T-cell (primary cell): ENCODE measurements around the gene HPDL. TPM values are rescaled to one million over a fixed set of nuclear protein-coding genes. Genes with fewer than 3 reads are reported as not detected.
A peak's percentile ranks its signal among the peaks of the same experiment; 100 is the strongest.

Source experiments
- ATAC-seq, 4 experiments: fragments of 200-7000 bp in 3 of 4; fragments of 150-1000 bp in 1 of 4; cut with Tn5 transposase; replicated peaks in 1 of 4; 1 replicate in 3 of 4; 2 replicates in 1 of 4; pipeline ENCODE4 v1.10.0; 2021; ENCODE audit warnings: moderate library complexity in 3 of 4, mild to moderate bottlenecking in 2 of 4, moderate number of reproducible peaks in 1 of 4
- CTCF ChIA-PET, 2 donors: fragments of 300-600 bp; sonication (Branson Sonifier 250); formaldehyde crosslinking; loops; one replicate each; lab custom pipeline; 2022; ENCODE audit warnings: antibody characterized with exemption in 2 of 2; lab: Charles Lee
- POLR2A ChIA-PET, 2 donors: fragments of 300-600 bp; sonication (Branson Sonifier 250); formaldehyde crosslinking; loops; one replicate each; lab custom pipeline; 2022; ENCODE audit warnings: antibody characterized with exemption in 2 of 2; lab: Charles Lee
- DNase-seq, 35 experiments: peaks; one replicate each; pipeline versions ENCODE4 v3.0.0 to v3.0.0-alpha.2; 2013 to 2023
- H3K27ac ChIP-seq: one replicate; pipeline ENCODE4 v1.5.1; 2013; ENCODE audit warnings: low read length
- H3K27me3 ChIP-seq, 2 experiments: replicated peaks in 1 of 2; 1 replicate in 1 of 2; 2 replicates in 1 of 2; pipeline versions ENCODE4 v1.6.1 to v1.7.0; 2013; ENCODE audit warnings: low read length in 1 of 2, mixed read lengths in 1 of 2; ENCODE audit not compliant: control insufficient read depth in 2 of 2, insufficient read depth in 2 of 2; ENCODE audit errors: extremely low read depth in 1 of 2
- H3K36me3 ChIP-seq, 2 donors: 1 replicate in 1 of 2; 2 replicates in 1 of 2; pipeline versions ENCODE4 v1.6.1 to v1.7.0; 2013; ENCODE audit warnings: low read length in 1 of 2; ENCODE audit not compliant: control insufficient read depth in 2 of 2, insufficient read depth in 1 of 2; ENCODE audit errors: extremely low read depth in 1 of 2
- H3K4me1 ChIP-seq, 2 experiments: 1 replicate in 1 of 2; 2 replicates in 1 of 2; pipeline versions ENCODE4 v1.6.1 to v1.7.0; 2013; ENCODE audit warnings: low read length in 2 of 2, mixed read lengths in 1 of 2; ENCODE audit not compliant: insufficient read depth in 2 of 2, control insufficient read depth in 1 of 2; ENCODE audit errors: extremely low read depth in 1 of 2
- H3K4me3 ChIP-seq, 2 donors: 1 replicate in 1 of 2; 2 replicates in 1 of 2; pipeline versions ENCODE4 v1.5.1 to v1.7.0; 2013; ENCODE audit warnings: mild to moderate bottlenecking in 2 of 2, low read length in 1 of 2, moderate library complexity in 1 of 2; ENCODE audit not compliant: control insufficient read depth in 1 of 2; ENCODE audit errors: extremely low read depth in 1 of 2
- H3K9me3 ChIP-seq: 2 replicates; pipeline ENCODE4 v1.7.0; 2013
- H3K27ac Mint-ChIP-seq, 2 donors: one replicate each; pipeline ENCODE4 v1.8.0; 2020 to 2021; ENCODE audit warnings: mild to moderate bottlenecking in 2 of 2, mixed read lengths in 2 of 2
- H3K27me3 Mint-ChIP-seq, 2 donors: one replicate each; pipeline ENCODE4 v1.8.0; 2021 to 2022; ENCODE audit warnings: mixed read lengths in 2 of 2
- H3K36me3 Mint-ChIP-seq: one replicate; pipeline ENCODE4 v1.8.0; 2021; ENCODE audit warnings: mixed read lengths
- H3K4me1 Mint-ChIP-seq, 3 donors: one replicate each; pipeline ENCODE4 v1.8.0; 2020 to 2022; ENCODE audit warnings: mixed read lengths in 3 of 3, mild to moderate bottlenecking in 1 of 3
- H3K4me3 Mint-ChIP-seq, 3 donors: one replicate each; pipeline ENCODE4 v1.8.0; 2020 to 2022; ENCODE audit warnings: mild to moderate bottlenecking in 3 of 3, mixed read lengths in 3 of 3, moderate library complexity in 3 of 3
- H3K9me3 Mint-ChIP-seq, 3 donors: one replicate each; pipeline ENCODE4 v1.8.0; 2020 to 2022; ENCODE audit warnings: mixed read lengths in 3 of 3
- WGBS: methylation state at CpG from one replicate; pipeline ENCODE4 v1.1.5; 2013; ENCODE audit warnings: missing lambda C conversion rate; ENCODE audit not compliant: insufficient coverage; 5-methylcytosine and 5-hydroxymethylcytosine counted together
- total RNA-seq, 35 experiments: library from RNA in 6 of 35; stranded (reverse) in 6 of 35; fragments of 120-200 nt in 1 of 35; gene quantifications; one replicate each; pipeline versions ENCODE4 v1.2.1 to v1.2.4 and lab custom pipeline; 2013 to 2026

The HPDL gene
- total RNA-seq, 5 donors from 2014 or later (not counting 1 experiment from before 2014, with no cell fraction given) = 0.21 to 2.0 (median 1.4) TPM

DNA sequence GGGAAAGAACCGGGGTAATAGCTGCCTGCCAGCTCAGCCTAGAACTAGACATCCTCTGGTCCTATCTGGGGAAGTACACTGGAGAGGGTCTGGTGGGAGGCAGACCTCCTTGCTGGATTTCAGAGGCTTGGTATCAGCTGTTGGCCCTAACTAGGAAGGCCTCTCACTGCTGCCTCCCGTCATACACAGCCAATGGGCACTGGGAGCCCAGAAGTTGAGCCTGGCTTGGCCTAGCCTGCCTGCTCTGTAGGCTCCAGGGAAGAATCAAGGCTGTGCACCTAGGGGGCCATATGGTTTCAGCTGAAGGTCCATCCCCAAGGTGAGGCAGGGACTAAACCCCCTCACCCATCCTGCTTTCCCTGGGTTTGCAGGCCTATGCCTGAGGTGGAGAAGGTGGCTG is 17.8 kb downstream of the HPDL start:
- Histone ChIP-seq H3K9me3 (no peaks in the 10 kb centered on the region), H3K27ac (no peak overlapping the region), H3K36me3 (peaks cover 0 to 50% of the 10 kb centered on the region in 2 donors), H3K4me3 (no peak overlapping the region), H3K27me3 (no peaks in the 10 kb centered on the region), H3K4me1 (peaks cover 7 to 28% of the 10 kb centered on the region in 2 experiments)
- ChIA-PET CTCF (no interaction called here), POLR2A (interaction anchor here in 1 of 2 donors (0.6 kb wide), 1 partner anchor 23 kb away, joined by 3 read pairs; no protein-coding TSS in a partner anchor)
- WGBS = 93% methylated on average over 1 of the region's 2 CpGs
- peaks cover 30 to 33% (median 31%) of the 10 kb centered on the region in 3 donors for H3K4me1 Mint-ChIP-seq
- no peak overlapping the region for H3K27ac Mint-ChIP-seq
- H3K27me3 Mint-ChIP-seq = no peaks in the 10 kb centered on the region
- H3K9me3 Mint-ChIP-seq = no peaks in the 10 kb centered on the region
- DNase-seq (no peak), ATAC-seq (no peak)
- no peak overlapping the region for H3K4me3 Mint-ChIP-seq
- H3K36me3 Mint-ChIP-seq = peaks cover 36% of the 10 kb centered on the region

DNA sequence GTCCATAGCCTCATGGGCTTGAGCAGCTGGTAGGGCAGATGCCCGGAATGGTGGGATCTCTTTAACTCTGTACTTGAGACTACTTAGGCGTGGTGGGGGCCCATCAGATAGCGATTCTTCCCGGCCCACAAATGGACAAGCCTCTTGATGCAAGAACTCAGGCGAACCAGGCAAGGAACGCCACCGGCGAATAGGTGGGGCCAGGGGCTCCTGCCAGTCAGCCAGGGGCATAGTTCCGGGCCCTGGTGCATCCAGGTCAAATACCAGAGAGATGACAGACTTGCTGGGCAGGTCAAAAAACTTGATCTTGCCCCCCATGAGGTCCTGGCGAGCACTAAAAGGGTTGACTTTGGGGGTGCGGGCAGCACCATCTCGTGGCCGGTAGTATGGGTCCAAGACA is 18.3 kb downstream of the HPDL start:
- POLR2A ChIA-PET = interaction anchor here in 1 of 2 donors (0.7 kb wide), 1 partner anchor 14 kb away, joined by 3 read pairs; no protein-coding TSS in a partner anchor
- H3K27ac Mint-ChIP-seq = no peak overlapping the region
- peaks cover 0 to 50% of the 10 kb centered on the region in 2 donors for H3K36me3 ChIP-seq
- H3K27ac ChIP-seq = no peak overlapping the region
- no peaks in the 10 kb centered on the region for H3K27me3 Mint-ChIP-seq
- H3K9me3 Mint-ChIP-seq = no peaks in the 10 kb centered on the region
- no peak overlapping the region for H3K4me3 Mint-ChIP-seq
- ATAC-seq (no peak), DNase-seq (no peak)
- H3K4me3 ChIP-seq = no peak overlapping the region
- H3K27me3 ChIP-seq = no peaks in the 10 kb centered on the region
- CTCF ChIA-PET = no interaction called here
- H3K4me1 ChIP-seq = peaks cover 7 to 28% of the 10 kb centered on the region in 2 experiments
- no peaks in the 10 kb centered on the region for H3K9me3 ChIP-seq
- WGBS = 97% methylated on average over 13 of the region's 13 CpGs
- H3K36me3 Mint-ChIP-seq = peaks cover 36% of the 10 kb centered on the region
- peaks cover 27 to 30% (median 27%) of the 10 kb centered on the region in 3 donors for H3K4me1 Mint-ChIP-seq

DNA sequence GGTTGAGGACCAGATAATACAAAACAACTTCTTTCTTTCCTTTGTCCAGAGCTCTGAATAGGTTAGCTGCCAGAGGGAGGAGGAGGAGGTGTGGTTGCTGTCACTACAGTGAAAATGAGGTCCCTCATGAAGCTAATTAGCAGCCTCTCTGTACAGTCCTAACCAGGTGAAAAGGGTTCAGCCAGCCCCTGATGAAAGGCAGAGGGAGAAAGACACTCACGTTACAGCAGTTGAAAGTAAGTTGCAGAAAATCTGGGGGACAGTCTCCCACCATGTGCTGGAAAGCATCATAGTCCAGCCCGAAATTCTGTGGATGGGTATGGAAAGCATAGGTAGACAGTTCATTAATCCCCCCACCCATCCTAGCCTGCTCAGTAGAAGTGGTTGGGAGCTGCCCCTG is 19.8 kb downstream of the HPDL start:
- ATAC-seq (peak in 1 of 4 experiments; percentile 19), DNase-seq (no peak)
- Mint-ChIP-seq H3K4me3 (no peak overlapping the region), H3K4me1 (peaks cover 13 to 17% (median 15%) of the 10 kb centered on the region in 3 donors), H3K27me3 (no peaks in the 10 kb centered on the region), H3K27ac (peak overlapping the region in 1 of 2 donors; percentile 16), H3K36me3 (peaks cover 33% of the 10 kb centered on the region), H3K9me3 (no peaks in the 10 kb centered on the region)
- peaks cover 0 to 17% of the 10 kb centered on the region in 2 experiments for H3K4me1 ChIP-seq
- CTCF ChIA-PET = no interaction called here
- no CpG with 5 or more reads among the region's 2 CpGs for WGBS
- no peaks in the 10 kb centered on the region for H3K27me3 ChIP-seq
- peaks cover 0 to 48% of the 10 kb centered on the region in 2 donors for H3K36me3 ChIP-seq
- H3K27ac ChIP-seq = no peak overlapping the region
- POLR2A ChIA-PET = interaction anchor here in 1 of 2 donors (0.6 kb wide), 1 partner anchor 348 kb away, joined by 3 read pairs; no protein-coding TSS in a partner anchor
- no peak overlapping the region for H3K4me3 ChIP-seq
- no peaks in the 10 kb centered on the region for H3K9me3 ChIP-seq

DNA sequence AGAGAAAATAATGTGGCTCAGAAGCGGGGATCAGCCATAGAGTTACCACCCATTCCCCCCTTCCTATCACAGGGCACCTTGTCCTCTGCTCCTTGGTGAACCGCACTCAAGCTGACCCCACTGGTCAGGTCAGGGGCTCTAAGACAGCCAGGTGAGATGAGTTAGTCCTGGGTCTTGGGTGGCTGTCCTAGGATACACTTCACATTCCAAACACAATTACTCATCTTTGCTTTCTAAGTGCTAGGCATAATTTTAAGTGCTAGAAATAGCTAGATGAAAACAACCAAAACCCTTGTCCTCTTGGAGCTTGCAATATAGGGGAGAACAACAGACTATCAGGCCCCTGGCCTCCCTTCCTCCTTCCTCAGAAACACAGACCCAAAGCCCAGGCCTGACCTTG is 21.3 kb downstream of the HPDL start:
- Histone ChIP-seq H3K27me3 (no peaks in the 10 kb centered on the region), H3K4me3 (no peak overlapping the region), H3K4me1 (peaks cover 0 to 1% of the 10 kb centered on the region in 2 experiments), H3K27ac (no peak overlapping the region), H3K9me3 (no peaks in the 10 kb centered on the region), H3K36me3 (peaks cover 0 to 37% of the 10 kb centered on the region in 2 donors)
- no peak overlapping the region for H3K27ac Mint-ChIP-seq
- H3K36me3 Mint-ChIP-seq = peaks cover 19% of the 10 kb centered on the region
- CTCF ChIA-PET = interaction anchor here (0.6 to 1.2 kb wide), 3 partner anchors 98 to 908 kb away, joined by 3 to 8 read pairs (median 4); no protein-coding TSS in a partner anchor
- no peaks in the 10 kb centered on the region for H3K27me3 Mint-ChIP-seq
- no peaks in the 10 kb centered on the region for H3K9me3 Mint-ChIP-seq
- no CpG with 5 or more reads among the region's 2 CpGs for WGBS
- H3K4me3 Mint-ChIP-seq = no peak overlapping the region
- POLR2A ChIA-PET = interaction anchor here (0.5 to 0.6 kb wide), 3 partner anchors 45 to 297 kb away, joined by 3 to 5 read pairs (median 3); no protein-coding TSS in a partner anchor
- no peak for ATAC-seq
- DNase-seq = no peak
- peaks cover 0 to 1% (median 0%) of the 10 kb centered on the region in 3 donors for H3K4me1 Mint-ChIP-seq

DNA sequence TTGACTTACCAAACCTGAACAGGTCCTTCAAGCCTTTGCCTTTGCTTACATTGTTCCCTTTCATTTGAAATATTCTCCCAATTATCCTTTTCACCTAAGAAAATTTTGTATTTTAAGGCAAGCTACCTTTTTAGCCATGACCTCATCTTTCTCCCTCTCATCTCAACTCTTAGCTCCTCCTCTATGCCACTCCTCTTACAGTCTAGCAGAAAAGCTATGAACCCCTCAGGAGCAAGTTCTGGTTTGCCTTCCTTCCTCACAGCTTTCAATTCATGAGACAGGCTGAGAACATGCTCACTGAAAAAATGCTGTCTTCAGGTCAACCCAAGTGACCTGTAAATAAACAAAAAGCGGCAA is 21.9 kb downstream of the HPDL start:
- no peak overlapping the region for H3K4me3 Mint-ChIP-seq
- WGBS = 100% methylated on average over 1 of the region's 1 CpG
- Histone ChIP-seq H3K27me3 (no peaks in the 10 kb centered on the region), H3K9me3 (no peaks in the 10 kb centered on the region), H3K36me3 (peaks cover 0 to 31% of the 10 kb centered on the region in 2 donors), H3K4me3 (no peak overlapping the region), H3K27ac (no peak overlapping the region), H3K4me1 (no peaks in the 10 kb centered on the region)
- ChIA-PET POLR2A (interaction anchor here in 1 of 2 donors (0.5 to 0.6 kb wide), 2 partner anchors 296 to 298 kb away, joined by 3 read pairs; no protein-coding TSS in a partner anchor), CTCF (interaction anchor here in 1 of 2 donors (1.1 kb wide), 1 partner anchor 97 kb away, joined by 3 read pairs; no protein-coding TSS in a partner anchor)
- H3K27me3 Mint-ChIP-seq = no peaks in the 10 kb centered on the region
- peaks cover 16% of the 10 kb centered on the region for H3K36me3 Mint-ChIP-seq
- ATAC-seq (no peak), DNase-seq (no peak)
- peak overlapping the region in 1 of 2 donors; percentile 54 for H3K27ac Mint-ChIP-seq
- H3K9me3 Mint-ChIP-seq = no peaks in the 10 kb centered on the region
- H3K4me1 Mint-ChIP-seq = no peaks in the 10 kb centered on the region

DNA sequence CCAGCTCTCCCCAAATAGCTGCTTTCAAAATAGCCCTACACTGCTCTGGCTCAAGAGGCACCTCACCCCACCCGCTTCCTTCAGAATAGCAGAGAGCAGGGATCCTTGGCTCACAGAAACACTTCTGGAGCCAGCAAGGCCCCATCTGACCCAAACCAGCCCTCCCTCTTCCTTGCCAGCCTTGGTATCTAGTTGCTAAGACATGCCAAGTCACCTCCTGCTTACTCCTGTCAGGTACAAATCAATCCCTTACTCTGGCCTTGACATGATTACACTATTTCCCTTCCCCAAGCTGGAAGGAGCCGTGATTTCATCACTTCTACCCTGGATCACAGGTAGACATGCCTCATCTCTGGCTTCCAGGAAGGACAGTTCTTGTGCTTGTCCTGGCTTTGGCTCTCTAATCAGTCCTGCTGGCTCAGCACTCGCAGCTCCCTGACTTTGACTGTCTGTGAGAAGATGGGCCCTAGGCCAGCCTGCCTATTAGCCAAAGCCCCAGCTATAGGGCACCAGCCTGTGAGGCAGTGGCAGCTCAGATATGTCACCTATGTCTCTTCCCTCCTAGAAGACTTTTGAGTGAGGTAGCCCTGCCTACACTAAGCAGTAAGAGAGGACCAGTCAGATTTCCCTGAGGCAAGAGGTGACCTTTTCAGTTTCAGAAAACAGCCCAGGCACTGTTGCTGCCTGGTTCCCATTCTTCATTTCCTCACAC is 22.4 kb downstream of the HPDL start:
- H3K27ac ChIP-seq = no peak overlapping the region
- Mint-ChIP-seq H3K27me3 (no peaks in the 10 kb centered on the region), H3K9me3 (no peaks in the 10 kb centered on the region), H3K4me3 (no peak overlapping the region), H3K27ac (no peak overlapping the region), H3K36me3 (peaks cover 14% of the 10 kb centered on the region), H3K4me1 (no peaks in the 10 kb centered on the region)
- no peaks in the 10 kb centered on the region for H3K27me3 ChIP-seq
- no peaks in the 10 kb centered on the region for H3K9me3 ChIP-seq
- 95% methylated on average over 3 of the region's 3 CpGs for whole genome bisulfite sequencing
- ChIA-PET POLR2A (interaction anchor here in 1 of 2 donors (0.6 kb wide), 1 partner anchor 298 kb away, joined by 3 read pairs; no protein-coding TSS in a partner anchor), CTCF (no interaction called here)
- peaks cover 0 to 26% of the 10 kb centered on the region in 2 donors for H3K36me3 ChIP-seq
- ATAC-seq (no peak), DNase-seq (no peak)
- H3K4me3 ChIP-seq = no peak overlapping the region
- no peaks in the 10 kb centered on the region for H3K4me1 ChIP-seq
